Fibroblast of pulmonary artery (primary cell): Measurements from ENCODE around the gene PSMB11.

Experiments used
- DNase-seq: peaks from one replicate; pipeline ENCODE4 v3.0.0-alpha.2; 2010; ENCODE audit warnings: low read depth
- H3K4me3 ChIP-seq: replicated peaks from 2 replicates; pipeline ENCODE4 v1.5.1; 2011; ENCODE audit warnings: low read depth, mild to moderate bottlenecking, control low read depth, low read length, moderate library complexity
- TF ChIP-seq, protein P1 (sequence below): IDR thresholded peaks from 2 replicates; pipeline ENCODE4 v1.5.1; 2011; ENCODE audit warnings: mild to moderate bottlenecking, control low read depth, low read length, inconsistent platforms; ENCODE audit errors: missing control alignments

PSMB11 gene

DNA sequence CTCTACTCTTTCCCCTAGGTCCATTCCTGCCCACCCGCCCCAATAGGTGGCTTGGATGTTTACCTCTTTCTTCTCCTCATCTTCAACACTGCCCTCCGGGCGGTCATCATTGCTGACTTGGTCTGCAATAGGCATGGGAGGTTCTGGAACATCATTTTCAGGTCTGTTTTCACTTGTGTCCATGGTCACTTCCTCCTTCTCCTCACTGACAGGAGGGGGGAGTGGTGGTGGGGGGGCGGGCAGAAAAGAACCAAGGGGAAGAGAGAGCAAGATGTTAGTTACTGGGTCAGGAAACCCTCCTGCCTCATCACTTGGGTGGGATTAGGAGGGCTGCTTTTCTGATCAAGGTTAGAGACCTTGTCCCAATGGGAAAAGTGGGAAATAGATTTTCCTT lies 27.4 kb downstream of the PSMB11 start:
- DNase-seq, result no peak
- H3K4me3 ChIP-seq, result no peak overlapping the region
- TF ChIP-seq, protein P1, sequence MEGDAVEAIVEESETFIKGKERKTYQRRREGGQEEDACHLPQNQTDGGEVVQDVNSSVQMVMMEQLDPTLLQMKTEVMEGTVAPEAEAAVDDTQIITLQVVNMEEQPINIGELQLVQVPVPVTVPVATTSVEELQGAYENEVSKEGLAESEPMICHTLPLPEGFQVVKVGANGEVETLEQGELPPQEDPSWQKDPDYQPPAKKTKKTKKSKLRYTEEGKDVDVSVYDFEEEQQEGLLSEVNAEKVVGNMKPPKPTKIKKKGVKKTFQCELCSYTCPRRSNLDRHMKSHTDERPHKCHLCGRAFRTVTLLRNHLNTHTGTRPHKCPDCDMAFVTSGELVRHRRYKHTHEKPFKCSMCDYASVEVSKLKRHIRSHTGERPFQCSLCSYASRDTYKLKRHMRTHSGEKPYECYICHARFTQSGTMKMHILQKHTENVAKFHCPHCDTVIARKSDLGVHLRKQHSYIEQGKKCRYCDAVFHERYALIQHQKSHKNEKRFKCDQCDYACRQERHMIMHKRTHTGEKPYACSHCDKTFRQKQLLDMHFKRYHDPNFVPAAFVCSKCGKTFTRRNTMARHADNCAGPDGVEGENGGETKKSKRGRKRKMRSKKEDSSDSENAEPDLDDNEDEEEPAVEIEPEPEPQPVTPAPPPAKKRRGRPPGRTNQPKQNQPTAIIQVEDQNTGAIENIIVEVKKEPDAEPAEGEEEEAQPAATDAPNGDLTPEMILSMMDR, result no peak

DNA sequence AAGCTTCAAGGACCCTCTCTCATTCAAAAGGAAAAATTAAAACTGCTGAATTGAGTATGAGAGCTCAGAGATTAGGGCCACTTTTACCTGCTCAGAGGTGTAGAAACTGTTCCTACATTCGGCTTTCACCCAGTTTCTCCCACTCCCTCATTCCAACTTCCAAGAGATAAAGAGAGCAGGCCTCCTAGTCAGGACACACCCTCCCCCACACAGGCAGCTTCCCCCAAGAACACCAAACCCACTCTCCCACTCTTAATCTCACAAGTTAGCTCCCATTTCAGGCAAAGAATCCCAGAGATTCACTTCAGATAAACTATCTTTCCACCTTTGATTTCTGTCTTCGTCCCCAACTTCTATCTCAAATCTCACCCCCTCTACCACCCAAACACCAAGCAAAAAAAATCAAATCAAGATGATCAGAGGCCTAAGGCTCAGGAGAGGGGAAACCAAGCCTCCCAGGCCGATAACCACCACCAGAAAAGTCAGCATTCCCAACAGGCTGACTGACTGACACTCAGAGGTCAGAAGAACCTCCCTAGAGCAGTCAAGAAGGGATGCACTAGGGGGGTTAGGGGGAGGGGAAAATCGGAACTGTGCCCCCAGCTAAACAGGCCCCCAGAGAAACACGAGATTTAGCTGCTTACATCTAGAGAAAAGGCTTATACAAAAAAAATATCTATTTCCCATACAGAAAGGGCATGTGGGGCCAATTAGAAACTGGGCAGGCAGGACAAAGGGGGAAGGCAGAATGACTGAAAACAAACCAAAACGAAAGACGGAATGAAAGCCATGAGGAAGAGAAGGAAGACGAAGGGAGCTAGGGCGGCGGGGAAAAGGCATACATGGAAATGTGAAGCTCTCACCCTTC lies 28.5 kb downstream of the PSMB11 start:
- peak overlapping the region; percentile 97 for H3K4me3 ChIP-seq
- TF ChIP-seq, protein P1, result no peak
- no peak for DNase-seq

DNA sequence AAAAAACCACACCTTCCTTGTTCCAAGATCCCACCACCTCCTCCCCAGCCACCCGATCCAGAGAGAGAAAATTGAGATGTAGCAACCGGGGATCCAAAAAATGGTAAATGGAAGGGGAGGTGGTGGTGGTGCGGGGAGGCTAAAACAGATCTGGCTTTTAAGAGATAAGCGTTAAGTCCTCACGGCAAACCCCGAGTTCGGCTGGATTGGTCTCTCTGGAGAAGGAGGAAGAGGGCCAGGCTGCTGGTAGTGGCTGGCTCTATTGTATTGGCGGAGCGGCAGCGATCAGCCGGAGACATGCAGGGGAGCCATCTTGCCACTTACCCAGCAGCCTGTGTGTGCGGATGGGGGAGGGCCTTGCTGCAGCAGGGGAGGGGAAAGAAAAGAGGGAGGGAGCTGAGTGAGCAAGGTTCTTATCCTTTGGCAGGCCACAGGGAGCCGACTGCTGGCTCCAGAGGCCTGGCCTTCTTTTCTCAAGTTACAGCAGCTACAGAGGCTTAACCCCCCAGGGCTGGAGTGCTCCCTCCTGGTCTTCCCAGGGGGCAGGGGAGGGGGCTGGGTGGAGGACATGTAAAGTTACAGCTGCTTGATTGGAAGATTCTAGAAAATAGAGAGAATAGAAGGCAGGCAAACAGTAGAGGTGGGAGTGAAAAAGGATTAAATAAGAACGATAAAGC lies 29.4 kb downstream of the PSMB11 start:
- peak; percentile 95 for DNase-seq
- TF ChIP-seq, protein P1, result no peak
- H3K4me3 ChIP-seq, result peak overlapping the region; percentile 97

DNA sequence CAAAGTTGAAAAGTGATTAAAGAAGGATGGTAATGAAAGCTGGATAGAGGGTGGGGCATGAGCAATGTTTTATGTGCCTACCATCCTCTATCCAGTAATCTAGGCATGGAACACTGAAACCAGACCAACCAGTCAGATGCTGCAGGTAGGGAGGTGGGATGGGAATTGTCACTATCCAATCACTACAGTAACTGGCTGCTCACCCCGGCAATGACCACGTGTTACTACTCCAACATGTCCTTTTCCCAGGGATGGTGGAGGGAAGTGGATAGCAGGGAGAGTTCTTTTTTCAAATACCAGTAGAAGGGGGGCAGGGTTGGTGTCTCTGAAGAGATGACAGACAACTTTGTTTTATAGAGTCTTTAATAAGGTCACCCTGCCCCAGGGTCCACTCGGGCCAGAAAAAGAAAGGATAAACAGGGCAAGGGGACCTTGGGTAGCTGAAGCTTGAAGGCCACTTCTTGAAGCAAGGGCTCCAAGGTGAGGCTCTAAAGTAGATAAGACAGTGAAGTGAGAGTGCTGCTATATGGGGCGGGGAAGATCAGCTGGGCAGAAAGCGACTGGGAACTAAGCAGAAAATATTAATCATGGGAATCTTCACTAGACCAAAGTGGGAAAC lies 30.0 kb downstream of the PSMB11 start:
- TF ChIP-seq, protein P1, result no peak
- no peak for DNase-seq
- peak overlapping the region; percentile 97 for H3K4me3 ChIP-seq

DNA sequence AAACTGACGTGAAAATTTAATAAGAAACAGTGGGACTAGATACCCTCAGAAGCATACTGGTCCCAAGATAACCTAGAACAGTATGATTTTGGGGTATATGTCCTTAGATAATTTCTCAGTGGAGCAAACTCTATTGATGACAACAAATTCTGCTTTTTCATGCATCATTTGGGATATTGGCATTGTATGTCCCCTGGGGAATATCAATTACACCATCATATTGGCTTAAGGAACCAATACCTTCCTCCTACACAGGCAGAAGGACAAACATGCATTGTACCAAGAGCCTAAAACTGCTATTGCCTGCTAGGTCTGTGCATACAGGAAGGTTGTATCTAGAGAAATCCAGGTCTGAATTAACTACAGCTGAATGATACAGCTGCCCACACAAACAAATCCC lies 32.9 kb downstream of the PSMB11 start:
- no peak overlapping the region for H3K4me3 ChIP-seq
- no peak for DNase-seq
- TF ChIP-seq, protein P1, result no peak

DNA sequence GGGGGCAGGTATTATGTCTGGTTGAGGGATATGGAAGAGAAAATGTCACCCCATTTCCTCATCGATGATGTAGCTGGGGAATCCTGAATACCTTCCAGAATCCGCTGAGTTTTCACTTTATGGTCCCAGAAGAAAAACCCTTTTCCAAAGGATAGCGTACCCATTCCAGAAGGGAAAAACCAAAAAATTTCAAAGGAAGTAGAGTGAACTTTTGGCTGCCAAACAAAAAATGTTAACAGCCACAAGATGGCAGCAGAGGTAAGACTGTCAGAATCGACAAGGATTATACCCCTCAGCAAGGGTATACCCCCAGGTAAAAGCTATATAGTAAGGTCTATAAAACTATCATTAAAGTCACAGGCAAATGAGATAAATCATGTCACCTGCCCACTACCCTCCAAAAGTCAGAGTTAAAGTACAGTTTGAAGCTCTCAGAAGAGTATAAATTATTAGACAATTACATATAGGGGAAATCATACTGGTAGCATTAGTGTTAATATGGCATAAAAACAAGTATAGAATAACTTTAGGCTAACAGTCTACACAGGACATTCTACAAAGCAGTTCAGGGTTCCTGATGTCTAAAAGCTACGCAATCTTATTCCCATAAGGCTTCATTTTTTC lies 34.9 kb downstream of the PSMB11 start:
- no peak overlapping the region for H3K4me3 ChIP-seq
- peak; percentile 53 for DNase-seq
- TF ChIP-seq, protein P1, result peak; percentile 66
